Activated CD8-positive, alpha-beta memory T cell treated with anti-CD3 and anti-CD28 coated beads for 24 hours (primary cell): ENCODE results near the gene ATOH8.
"Not testable (repeated sequence)": the region's sequence is repeated elsewhere in the genome, so short reads cannot be mapped to it uniquely, and the experiment has no call there.

ENCODE experiments used
- DNase-seq: peaks from one replicate; pipeline ENCODE4 v3.0.0-alpha.2; 2020

Gene ATOH8

GRCh38 chr2:85807756-85808155, 54.0 kb downstream of the ATOH8 start:
- peak; percentile 28 for DNase-seq

GRCh38 chr2:85810371-85811179, 56.8 kb downstream of the ATOH8 start:
- DNase-seq, result peak; percentile 44

- DNase-seq, result no peak
These were observed 57.6 kb downstream of the ATOH8 start for GRCh38 chr2:85811180-85812093.

GRCh38 chr2:85812094-85812735, 58.4 kb downstream of the ATOH8 start:
- DNase-seq, result peak; percentile 43

GRCh38 chr2:85813211-85813981, 59.6 kb downstream of the ATOH8 start:
- DNase-seq, result peak; percentile 48

GRCh38 chr2:85813982-85814801, 60.4 kb downstream of the ATOH8 start:
- DNase-seq, result peak; percentile 94

- DNase-seq, result peak; percentile 47
These were observed 61.2 kb downstream of the ATOH8 start for GRCh38 chr2:85814802-85815550.

GRCh38 chr2:85819811-85820510, 66.2 kb downstream of the ATOH8 start:
- no peak for DNase-seq

- no peak for DNase-seq
These were observed 69.0 kb downstream of the ATOH8 start for GRCh38 chr2:85822766-85823165.

- DNase-seq, result no peak
These were observed 70.2 kb downstream of the ATOH8 start for GRCh38 chr2:85823951-85824350.

- peak; percentile 93 for DNase-seq
These were observed 73.4 kb downstream of the ATOH8 start for GRCh38 chr2:85826990-85827878.

GRCh38 chr2:85827879-85828569, 74.2 kb downstream of the ATOH8 start:
- DNase-seq, result peak; percentile 56

- DNase-seq, result peak; percentile 47
These were observed 74.9 kb downstream of the ATOH8 start for GRCh38 chr2:85828725-85829124.

- DNase-seq, result not testable (repeated sequence)
These were observed 75.6 kb downstream of the ATOH8 start for GRCh38 chr2:85829394-85829793.

- peak; percentile 45 for DNase-seq
These were observed 76.9 kb downstream of the ATOH8 start for GRCh38 chr2:85830645-85831044.

- peak; percentile 49 for DNase-seq
These were observed 77.9 kb downstream of the ATOH8 start for GRCh38 chr2:85831735-85832134.

GRCh38 chr2:85834466-85834865, 80.7 kb downstream of the ATOH8 start:
- no peak for DNase-seq
